PC-9 (cell line): ENCODE measurements around the gene TTC4. TPM values are rescaled to one million over a fixed set of nuclear protein-coding genes. Genes with fewer than 3 reads are reported as not detected.

Experiments used
- BruUV-seq: library from RNA; stranded (reverse); fragments of 400-500 nt; replicated peaks from 2 replicates; lab custom pipeline; 2021; lab: Mats Ljungman, UMichigan
- CTCF ChIA-PET: fragments of 300-600 bp; sonication (Branson Sonifier 250); formaldehyde crosslinking; loops from one replicate; lab custom pipeline; 2022; ENCODE audit warnings: antibody characterized with exemption; lab: Charles Lee
- POLR2A ChIA-PET: fragments of 300-600 bp; sonication (Branson Sonifier 250); formaldehyde crosslinking; loops from one replicate; lab custom pipeline; 2022; ENCODE audit warnings: antibody characterized with exemption; ENCODE audit not compliant: unreplicated experiment; lab: Charles Lee
- DNase-seq, 2 experiments: peaks; one replicate each; pipeline versions ENCODE4 v3.0.0 to v3.0.0-alpha.2; 2015 to 2022; ENCODE audit warnings: mixed read lengths in 1 of 2
- H2AFZ ChIP-seq: fragments of 200-600 bp; sonication (generic); 2 replicates; pipeline ENCODE4 v1.8.1; 2017; ENCODE audit warnings: antibody characterized with exemption
- H3F3A ChIP-seq: fragments of 200-600 bp; sonication (generic); 2 replicates; pipeline ENCODE4 v1.8.1; 2017; ENCODE audit warnings: antibody characterized with exemption, mild to moderate bottlenecking, low read depth; ENCODE audit not compliant: insufficient read depth
- H3K27ac ChIP-seq: fragments of 200-600 bp; sonication (generic); 2 replicates; pipeline ENCODE4 v1.6.1; 2016; ENCODE audit warnings: mixed run types
- H3K27me3 ChIP-seq: fragments of 200-600 bp; sonication (generic); 2 replicates; pipeline ENCODE4 v1.6.1; 2016; ENCODE audit warnings: low read depth, mixed run types; ENCODE audit not compliant: insufficient read depth
- H3K36me3 ChIP-seq: fragments of 200-600 bp; sonication (generic); 2 replicates; pipeline ENCODE4 v1.6.1; 2016; ENCODE audit warnings: low read depth, mixed run types
- H3K4me1 ChIP-seq: fragments of 200-600 bp; sonication (generic); replicated peaks from 2 replicates; pipeline ENCODE4 v1.6.1; 2016; ENCODE audit warnings: mixed run types; ENCODE audit not compliant: insufficient read depth
- H3K4me2 ChIP-seq: fragments of 200-600 bp; sonication (generic); 2 replicates; pipeline ENCODE4 v1.6.1; 2017; ENCODE audit warnings: mixed run types
- H3K4me3 ChIP-seq: fragments of 200-600 bp; sonication (generic); 2 replicates; pipeline ENCODE4 v1.6.1; 2016; ENCODE audit warnings: mixed run types
- H3K79me2 ChIP-seq: fragments of 200-600 bp; sonication (generic); 2 replicates; pipeline ENCODE4 v1.6.1; 2017; ENCODE audit warnings: low read depth, mixed run types
- H3K9me2 ChIP-seq: fragments of 200-600 bp; sonication (generic); 2 replicates; pipeline ENCODE4 v1.8.1; 2017; ENCODE audit warnings: mild to moderate bottlenecking; ENCODE audit not compliant: insufficient read depth
- H3K9me3 ChIP-seq: fragments of 200-600 bp; sonication (generic); 2 replicates; pipeline ENCODE4 v1.8.1; 2016; ENCODE audit warnings: low read depth; ENCODE audit not compliant: insufficient read depth
- H4K20me1 ChIP-seq: fragments of 200-600 bp; sonication (generic); 2 replicates; pipeline ENCODE4 v1.8.1; 2017; ENCODE audit not compliant: insufficient read depth
- EZH2 ChIP-seq: fragments of 200-600 bp; sonication (generic); IDR thresholded peaks from 2 replicates; pipeline ENCODE4 v1.8.0; 2017; ENCODE audit warnings: antibody characterized with exemption, low read depth
- intact Hi-C: fragments of 100-400 bp; cut with micrococcal nuclease; formaldehyde crosslinking; loops from one replicate; pipeline ENCODE4 v1.10.0; 2022; ENCODE audit not compliant: unreplicated experiment
- total RNA-seq: library from RNA; stranded (reverse); gene quantifications from 2 replicates; pipeline ENCODE4 v1.2.3, GENCODE V29; 2021
- TF ChIP-seq, protein P1 (sequence below): fragments of 200-600 bp; sonication (generic); conservative IDR thresholded peaks from 2 replicates; pipeline ENCODE4 v1.6.1; 2017; ENCODE audit warnings: mixed run types, antibody characterized with exemption, mild to moderate bottlenecking, moderate library complexity

The TTC4 gene
- total RNA-seq, 1 experiment from 2014 or later: 31.5 TPM

DNA sequence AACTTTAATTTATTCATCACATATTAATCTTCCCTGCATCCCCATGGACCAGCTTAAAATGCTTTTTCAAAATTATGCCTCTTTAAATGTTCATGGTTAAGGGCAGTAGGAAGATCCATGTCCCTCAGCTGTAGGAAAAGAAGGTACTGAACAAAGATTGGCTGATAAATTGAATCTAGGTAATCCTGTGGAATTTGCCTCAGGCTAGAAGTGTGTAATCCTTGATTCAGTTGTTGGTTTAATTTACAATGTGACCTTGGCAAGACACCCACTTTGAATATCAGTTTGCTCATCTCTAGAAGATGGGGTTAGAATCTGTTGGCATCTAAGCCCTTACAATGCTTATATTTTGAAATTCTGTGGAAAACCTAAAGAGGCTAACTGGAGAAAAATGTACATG, 6.1 kb downstream of the TTC4 start:
- Histone ChIP-seq H4K20me1 (no peaks in the 10 kb centered on the region), H2AFZ (no peak overlapping the region)
- intact Hi-C loops: no loop called here

DNA sequence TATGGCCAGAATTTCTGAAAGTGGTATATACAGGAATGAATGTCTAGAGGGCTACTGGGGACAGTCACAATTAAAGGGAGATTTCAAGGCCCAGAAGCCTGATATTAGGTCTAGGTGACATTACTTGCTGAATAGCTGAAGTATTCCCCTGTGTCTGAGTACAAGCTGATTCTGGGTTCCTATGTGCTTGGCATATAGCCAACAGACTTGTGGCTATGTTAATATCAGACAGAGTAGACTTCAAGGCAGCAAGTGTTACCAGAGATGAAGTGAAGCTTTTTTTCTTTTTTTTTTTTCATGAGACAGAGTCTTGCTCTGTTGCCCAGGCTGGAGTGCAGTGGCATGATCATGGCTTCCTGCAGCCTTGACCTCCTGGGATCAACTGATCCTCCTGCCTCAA, 8.3 kb downstream of the TTC4 start:
- Histone ChIP-seq H3K79me2 (peaks cover 1% of the 10 kb centered on the region; the same call in 1 of the 2 replicates), H3F3A (no peaks in the 10 kb centered on the region; the same call in 1 of the 2 replicates), H3K9me3 (no peaks in the 10 kb centered on the region), H3K4me1 (0 out of 2 replicates have a peak, but pooled peaks cover 5% of the 10 kb centered on the region), H4K20me1 (no peaks in the 10 kb centered on the region), H3K9me2 (no peaks in the 10 kb centered on the region), H3K27ac (no peak overlapping the region), H2AFZ (no peak overlapping the region), H3K4me3 (no peak overlapping the region), H3K27me3 (no peaks in the 10 kb centered on the region), H3K36me3 (peaks cover 50% of the 10 kb centered on the region), H3K4me2 (no peak overlapping the region)
- ChIA-PET POLR2A (no interaction called here), CTCF (interaction anchor here (0.5 kb wide), 1 partner anchor 235 kb away, joined by 3 read pairs; no protein-coding TSS in a partner anchor)
- TF ChIP-seq EZH2: no peak
- TF ChIP-seq, protein P1, sequence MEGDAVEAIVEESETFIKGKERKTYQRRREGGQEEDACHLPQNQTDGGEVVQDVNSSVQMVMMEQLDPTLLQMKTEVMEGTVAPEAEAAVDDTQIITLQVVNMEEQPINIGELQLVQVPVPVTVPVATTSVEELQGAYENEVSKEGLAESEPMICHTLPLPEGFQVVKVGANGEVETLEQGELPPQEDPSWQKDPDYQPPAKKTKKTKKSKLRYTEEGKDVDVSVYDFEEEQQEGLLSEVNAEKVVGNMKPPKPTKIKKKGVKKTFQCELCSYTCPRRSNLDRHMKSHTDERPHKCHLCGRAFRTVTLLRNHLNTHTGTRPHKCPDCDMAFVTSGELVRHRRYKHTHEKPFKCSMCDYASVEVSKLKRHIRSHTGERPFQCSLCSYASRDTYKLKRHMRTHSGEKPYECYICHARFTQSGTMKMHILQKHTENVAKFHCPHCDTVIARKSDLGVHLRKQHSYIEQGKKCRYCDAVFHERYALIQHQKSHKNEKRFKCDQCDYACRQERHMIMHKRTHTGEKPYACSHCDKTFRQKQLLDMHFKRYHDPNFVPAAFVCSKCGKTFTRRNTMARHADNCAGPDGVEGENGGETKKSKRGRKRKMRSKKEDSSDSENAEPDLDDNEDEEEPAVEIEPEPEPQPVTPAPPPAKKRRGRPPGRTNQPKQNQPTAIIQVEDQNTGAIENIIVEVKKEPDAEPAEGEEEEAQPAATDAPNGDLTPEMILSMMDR: no peak
- intact Hi-C loops: no loop called here
- BruUV-seq: no TSS peak
- DNase-seq: no peak

More for the DNA sequence above, 6.1 kb downstream of the TTC4 start:
- H3K4me2 ChIP-seq: no peak overlapping the region
- H3K4me1 ChIP-seq: peaks cover 10% of the 10 kb centered on the region
- H3F3A ChIP-seq: no peaks in the 10 kb centered on the region; the same call in 1 of the 2 replicates
- no peak overlapping the region for H3K27ac ChIP-seq
- H3K4me3 ChIP-seq: no peak overlapping the region
- no peaks in the 10 kb centered on the region for H3K27me3 ChIP-seq
- peaks cover 17% of the 10 kb centered on the region for H3K79me2 ChIP-seq
- no peaks in the 10 kb centered on the region for H3K9me2 ChIP-seq
- TF ChIP-seq EZH2: no peak
- TF ChIP-seq, protein P1: no peak
- POLR2A ChIA-PET: interaction anchor here (0.5 kb wide), 1 partner anchor 296 kb away, joined by 8 read pairs; no protein-coding TSS in a partner anchor
- H3K9me3 ChIP-seq: no peaks in the 10 kb centered on the region
- peaks cover 54% of the 10 kb centered on the region for H3K36me3 ChIP-seq
- CTCF ChIA-PET: interaction anchor here (0.7 to 1.1 kb wide), 3 partner anchors 13 to 600 kb away, joined by 3 to 5 read pairs (median 4); no protein-coding TSS in a partner anchor
- peak in 1 of 2 experiments; percentile 50 for DNase-seq
- BruUV-seq: no TSS peak

DNA sequence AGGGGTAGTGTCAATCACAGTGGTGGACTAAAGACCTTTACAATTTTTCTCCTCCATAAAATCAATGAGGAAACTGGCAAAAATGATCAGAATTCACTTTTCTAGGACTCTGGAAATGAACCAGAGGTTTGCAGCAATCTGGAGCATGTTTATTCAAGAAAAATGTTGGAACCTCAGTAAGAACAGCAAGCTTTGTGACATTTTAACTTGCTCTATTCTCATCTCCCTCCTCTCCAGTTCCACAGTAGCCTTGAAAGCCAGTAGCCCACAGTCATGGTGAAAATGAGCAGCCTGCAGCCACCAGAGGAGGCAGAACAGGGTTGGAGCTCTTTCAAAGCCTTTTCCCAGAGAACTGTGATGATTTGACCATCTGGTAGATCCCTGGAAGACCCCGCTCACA, 9.1 kb downstream of the TTC4 start:
- H4K20me1 ChIP-seq: no peaks in the 10 kb centered on the region
- no peaks in the 10 kb centered on the region for H3K9me3 ChIP-seq
- 0 out of 2 replicates have a peak, but pooled peaks cover 5% of the 10 kb centered on the region for H3K4me1 ChIP-seq
- DNase-seq: no peak
- no peaks in the 10 kb centered on the region; the same call in 1 of the 2 replicates for H3F3A ChIP-seq
- CTCF ChIA-PET: no interaction called here
- no peak overlapping the region for H3K4me2 ChIP-seq
- H3K9me2 ChIP-seq: no peaks in the 10 kb centered on the region
- no peak for TF ChIP-seq EZH2
- TF ChIP-seq, protein P1: no peak
- no peak overlapping the region for H3K27ac ChIP-seq
- H3K4me3 ChIP-seq: no peak overlapping the region
- POLR2A ChIA-PET: interaction anchor here (0.5 kb wide), 1 partner anchor 24 kb away, joined by 3 read pairs; no protein-coding TSS in a partner anchor
- intact Hi-C loops: no loop called here
- BruUV-seq: no TSS peak
- peaks cover 52% of the 10 kb centered on the region for H3K36me3 ChIP-seq
- H2AFZ ChIP-seq: no peak overlapping the region
- H3K27me3 ChIP-seq: no peaks in the 10 kb centered on the region
- no peaks in the 10 kb centered on the region for H3K79me2 ChIP-seq
